ENCODE results near the gene RENBP. TPM values are rescaled to one million over a fixed set of nuclear protein-coding genes. Genes with fewer than 3 reads are reported as not detected.

The RENBP gene
- total and polyA plus RNA-seq, 9 of the 15 experiments (the other 6 are each of a cell fraction or from before 2014, with no cell fraction given): 0.07 to 14.8 (median 10.6) TPM; not detected in 1

- TF ChIP-seq CHD7 (IDR thresholded peaks at IDR 0.05; ENCODE audit: low read depth, low read length) (peak; percentile 10), SRSF1 (IDR thresholded peaks at IDR 0.05; ENCODE audit: low read depth, low read length) (no peak), FOXP1 (CRISPR knock-in tag; IDR thresholded peaks at IDR 0.05) (no peak), ELK1 (CRISPR knock-in tag; IDR thresholded peaks at IDR 0.05) (no peak), HMGN3 (IDR thresholded peaks at IDR 0.05; ENCODE audit: borderline replicate concordance, extremely low read depth, insufficient read length, low read depth, low read length) (peak; percentile 93), ARNT (IDR thresholded peaks at IDR 0.05) (no peak), ZSCAN32 (CRISPR knock-in tag; IDR thresholded peaks at IDR 0.05) (no peak), PHF8 (IDR thresholded peaks at IDR 0.05; ENCODE audit: borderline replicate concordance, low read length) (peak; percentile 64; the same call in 1 of the 2 replicates), FUS (optimal IDR thresholded peaks at IDR 0.05; ENCODE audit: low read depth, low read length) (peak; percentile 33), RBM39 (optimal IDR thresholded peaks at IDR 0.05; ENCODE audit: low read depth, low read length) (no peak), KHSRP (IDR thresholded peaks at IDR 0.05) (no peak), ZNF740 (CRISPR knock-in tag; IDR thresholded peaks at IDR 0.05) (no peak), ZNF740 (tag; IDR thresholded peaks at IDR 0.05) (no peak), ZNF316 (IDR thresholded peaks at IDR 0.05) (no peak), ZNF134 (CRISPR knock-in tag; conservative IDR thresholded peaks at IDR 0.05) (no peak)
Measured at GRCh38 chrX:153927922-153928760, 16.3 kb downstream of the RENBP start (continued).
